H9 (cell line): ENCODE data around the gene OR2Z1. TPM values are rescaled to one million over a fixed set of nuclear protein-coding genes. Genes with fewer than 3 reads are reported as not detected.
"Not testable (repeated sequence)": the region's sequence is repeated elsewhere in the genome, so short reads cannot be mapped to it uniquely, and the experiment has no call there.

ENCODE experiments used
- DNase-seq: peaks from one replicate; pipeline ENCODE4 v3.0.0-alpha.2; 2017
- H2AFZ ChIP-seq: one replicate; pipeline ENCODE4 v1.6.1; 2013; ENCODE audit warnings: mild to moderate bottlenecking, low read length, control low read depth, moderate library complexity
- H2AK5ac ChIP-seq: 2 replicates; pipeline ENCODE4 v1.6.1; 2013; ENCODE audit warnings: low read length, control low read depth, mixed read lengths; ENCODE audit not compliant: insufficient read length
- H2BK120ac ChIP-seq: one replicate; pipeline ENCODE4 v1.6.1; 2013; ENCODE audit warnings: low read depth, mild to moderate bottlenecking, low read length, control low read depth, inconsistent platforms; ENCODE audit not compliant: poor library complexity, severe bottlenecking
- H2BK12ac ChIP-seq: 2 replicates; pipeline ENCODE4 v1.6.1; 2013; ENCODE audit warnings: low read length, control low read depth, mixed read lengths, low read depth; ENCODE audit not compliant: insufficient read length
- H2BK15ac ChIP-seq: 2 replicates; pipeline ENCODE4 v1.6.1; 2013; ENCODE audit warnings: low read depth, low read length, control low read depth
- H2BK20ac ChIP-seq: one replicate; pipeline ENCODE4 v1.6.1; 2013; ENCODE audit warnings: low read depth, mild to moderate bottlenecking, low read length, control low read depth, inconsistent platforms; ENCODE audit not compliant: poor library complexity, severe bottlenecking
- H2BK5ac ChIP-seq: 2 replicates; pipeline ENCODE4 v1.6.1; 2013; ENCODE audit warnings: low read length, control low read depth, mixed read lengths; ENCODE audit not compliant: insufficient read length
- H3K14ac ChIP-seq: 2 replicates; pipeline ENCODE4 v1.6.1; 2013; ENCODE audit warnings: low read length, control low read depth; ENCODE audit not compliant: insufficient read depth
- H3K18ac ChIP-seq: 2 replicates; pipeline ENCODE4 v1.6.1; 2013; ENCODE audit warnings: low read depth, mild to moderate bottlenecking, mixed read lengths, low read length, control low read depth; ENCODE audit not compliant: insufficient read length
- H3K23ac ChIP-seq: 2 replicates; pipeline ENCODE4 v1.6.1; 2013; ENCODE audit warnings: low read length, control low read depth, mixed read lengths, low read depth; ENCODE audit not compliant: insufficient read length
- H3K23me2 ChIP-seq: 2 replicates; pipeline ENCODE4 v1.6.1; 2013; ENCODE audit warnings: low read depth, mild to moderate bottlenecking, mixed read lengths, low read length, control low read depth; ENCODE audit not compliant: insufficient read length, poor library complexity, severe bottlenecking
- H3K27ac ChIP-seq: 2 replicates; pipeline ENCODE4 v1.5.1; 2013; ENCODE audit warnings: low read length, control low read depth, mixed read lengths, low read depth; ENCODE audit not compliant: insufficient read length
- H3K27me3 ChIP-seq: 2 replicates; pipeline ENCODE4 v1.6.1; 2013; ENCODE audit warnings: low read length, control low read depth, inconsistent platforms; ENCODE audit not compliant: insufficient read depth
- H3K4ac ChIP-seq: 2 replicates; pipeline ENCODE4 v1.6.1; 2013; ENCODE audit warnings: low read depth, mild to moderate bottlenecking, control low read depth, inconsistent platforms, low read length, moderate library complexity
- H3K4me1 ChIP-seq: 2 replicates; pipeline ENCODE4 v1.6.1; 2013; ENCODE audit warnings: low read length, control low read depth, inconsistent platforms; ENCODE audit not compliant: insufficient read depth
- H3K4me2 ChIP-seq: 2 replicates; pipeline ENCODE4 v1.6.1; 2013; ENCODE audit warnings: low read length, control low read depth, mixed read lengths; ENCODE audit not compliant: insufficient read length, insufficient read depth
- H3K56ac ChIP-seq: 2 replicates; pipeline ENCODE4 v1.6.1; 2013; ENCODE audit warnings: low read depth, mild to moderate bottlenecking, mixed read lengths, low read length, control low read depth; ENCODE audit not compliant: insufficient read length
- H3K79me1 ChIP-seq: 2 replicates; pipeline ENCODE4 v1.6.1; 2013; ENCODE audit warnings: low read depth, mild to moderate bottlenecking, moderate library complexity, low read length, control low read depth, inconsistent platforms; ENCODE audit not compliant: insufficient read depth, poor library complexity, severe bottlenecking
- H3K79me2 ChIP-seq: 2 replicates; pipeline ENCODE4 v1.6.1; 2013; ENCODE audit warnings: low read length, control low read depth, inconsistent platforms; ENCODE audit not compliant: insufficient read depth
- H3K9ac ChIP-seq: 2 replicates; pipeline ENCODE4 v1.6.1; 2013; ENCODE audit warnings: low read length, control low read depth, mixed read lengths; ENCODE audit not compliant: insufficient read length; ENCODE audit errors: extremely low read depth
- H3K9me3 ChIP-seq: one replicate; pipeline ENCODE4 v1.6.1; 2013; ENCODE audit warnings: low read depth, low read length, inconsistent platforms; ENCODE audit not compliant: control insufficient read depth
- H3T11ph ChIP-seq: one replicate; pipeline ENCODE4 v1.6.1; 2013; ENCODE audit warnings: mild to moderate bottlenecking, low read length, control low read depth, inconsistent platforms
- H4K20me1 ChIP-seq: one replicate; pipeline ENCODE4 v1.6.1; 2013; ENCODE audit not compliant: control insufficient read depth, insufficient read length, insufficient read depth
- H4K5ac ChIP-seq: 2 replicates; pipeline ENCODE4 v1.6.1; 2013; ENCODE audit warnings: low read depth, mild to moderate bottlenecking, mixed read lengths, low read length, control low read depth; ENCODE audit not compliant: insufficient read length
- H4K8ac ChIP-seq: replicated peaks from 2 replicates; pipeline ENCODE4 v1.6.1; 2013; ENCODE audit warnings: low read length, control low read depth, mixed read lengths, low read depth; ENCODE audit not compliant: insufficient read length
- H4K91ac ChIP-seq: 2 replicates; pipeline ENCODE4 v1.6.1; 2013; ENCODE audit warnings: low read depth, mild to moderate bottlenecking, moderate library complexity, mixed read lengths, low read length, control low read depth; ENCODE audit not compliant: insufficient read length
- H3K27ac Mint-ChIP-seq, 3 experiments: 2 replicates in 2 of 3; 3 replicates in 1 of 3; pipeline ENCODE4 v1.8.0; 2020 to 2021; ENCODE audit warnings: mixed read lengths in 3 of 3, mild to moderate bottlenecking in 1 of 3, moderate library complexity in 1 of 3
- H3K27me3 Mint-ChIP-seq: 2 replicates; pipeline ENCODE4 v1.8.0; 2021; ENCODE audit warnings: low read depth, mild to moderate bottlenecking, moderate library complexity, mixed read lengths
- H3K36me3 Mint-ChIP-seq, 3 experiments: 2 replicates in 2 of 3; 3 replicates in 1 of 3; pipeline ENCODE4 v1.8.0; 2020 to 2021; ENCODE audit warnings: low read depth in 3 of 3, mixed read lengths in 3 of 3; ENCODE audit not compliant: insufficient read depth in 1 of 3
- H3K4me1 Mint-ChIP-seq, 2 experiments: 2 replicates each; pipeline ENCODE4 v1.8.0; 2020; ENCODE audit warnings: mixed read lengths in 2 of 2
- H3K4me3 Mint-ChIP-seq, 2 experiments: 2 replicates in 1 of 2; 3 replicates in 1 of 2; pipeline ENCODE4 v1.8.0; 2020 to 2021; ENCODE audit warnings: mild to moderate bottlenecking in 2 of 2, mixed read lengths in 2 of 2, moderate library complexity in 1 of 2
- H3K9me3 Mint-ChIP-seq, 2 experiments: 2 replicates in 1 of 2; 3 replicates in 1 of 2; pipeline ENCODE4 v1.8.0; 2020; ENCODE audit warnings: mild to moderate bottlenecking in 2 of 2, mixed read lengths in 2 of 2, moderate library complexity in 1 of 2
- CTCF ChIP-seq: fragments of 200-600 bp; sonication (generic); conservative IDR thresholded peaks from 3 replicates; pipeline ENCODE4 v1.8.0; 2021; ENCODE audit warnings: antibody characterized with exemption, mild to moderate bottlenecking
- WGBS: extraction: QIAGEN DNeasy Blood & Tissue Kit; methylation state at CpG from one replicate; pipeline ENCODE4 v1.1.7; 2013; ENCODE audit warnings: missing lambda C conversion rate, low lambda C conversion rate, mixed read lengths; ENCODE audit not compliant: insufficient read length; ENCODE audit errors: extremely low coverage; 5-methylcytosine and 5-hydroxymethylcytosine counted together
- total RNA-seq: library from RNA; stranded (reverse); gene quantifications from 2 replicates; pipeline ENCODE4 v1.2.1, GENCODE V29; 2021

OR2Z1 gene
- total RNA-seq, 1 experiment from 2014 or later: not detected

DNA sequence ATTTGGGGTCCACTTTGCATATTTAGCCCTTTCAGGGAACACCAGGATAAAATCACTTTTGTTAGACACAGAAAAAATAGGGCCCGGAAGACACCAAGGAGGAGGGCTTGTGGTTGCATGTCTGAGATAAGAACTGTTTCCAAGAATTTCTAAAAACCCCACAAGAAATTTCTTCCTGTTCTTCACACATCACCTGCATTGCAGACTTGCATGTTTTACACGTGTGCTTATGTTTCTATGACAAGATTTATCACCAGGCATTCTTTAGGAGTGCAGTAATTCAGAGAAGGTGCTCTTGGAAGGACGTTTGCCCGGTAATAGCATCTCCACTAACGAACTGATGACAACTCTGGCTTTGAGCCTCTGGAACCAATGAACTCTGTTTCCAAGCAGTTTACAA is 15.7 kb upstream of the OR2Z1 start:
- H3K79me1 ChIP-seq: no peaks in the 10 kb centered on the region
- no peak overlapping the region for H3K4me3 Mint-ChIP-seq
- H2BK15ac ChIP-seq: no peak overlapping the region
- no peak overlapping the region for H2AK5ac ChIP-seq
- H3K27me3 Mint-ChIP-seq: peaks cover 8% of the 10 kb centered on the region
- no peaks in the 10 kb centered on the region for H3K79me2 ChIP-seq
- H3K27ac Mint-ChIP-seq: no peak overlapping the region
- H3K4me2 ChIP-seq: no peak overlapping the region
- peaks cover 12 to 59% of the 10 kb centered on the region in 2 experiments for H3K9me3 Mint-ChIP-seq
- H3K27ac ChIP-seq: no peak overlapping the region
- WGBS: no CpG with 5 or more reads among the region's 5 CpGs
- peaks cover 0 to 3% of the 10 kb centered on the region in 2 experiments; a peak in 2 of 4 replicates for H3K4me1 Mint-ChIP-seq
- no peaks in the 10 kb centered on the region for H3K4me1 ChIP-seq
- H3K9ac ChIP-seq: no peak overlapping the region
- no peak overlapping the region for H3T11ph ChIP-seq
- no peak overlapping the region for H3K23ac ChIP-seq
- no peaks in the 10 kb centered on the region for H3K27me3 ChIP-seq
- H2BK12ac ChIP-seq: no peak overlapping the region
- H4K5ac ChIP-seq: no peak overlapping the region
- no peaks in the 10 kb centered on the region for H3K23me2 ChIP-seq
- no peak for DNase-seq
- no peak overlapping the region for H3K18ac ChIP-seq
- no peak overlapping the region for H3K56ac ChIP-seq
- no peak overlapping the region for H4K91ac ChIP-seq
- H2AFZ ChIP-seq: no peak overlapping the region
- no peak for TF ChIP-seq CTCF
- H4K20me1 ChIP-seq: no peaks in the 10 kb centered on the region
- no peak overlapping the region for H2BK20ac ChIP-seq
- H3K14ac ChIP-seq: no peak overlapping the region
- peaks cover 5% of the 10 kb centered on the region for H3K9me3 ChIP-seq
- H3K4ac ChIP-seq: no peak overlapping the region
- no peak overlapping the region for H2BK120ac ChIP-seq
- no peak overlapping the region for H2BK5ac ChIP-seq
- H4K8ac ChIP-seq: no peak overlapping the region
- H3K36me3 Mint-ChIP-seq: no peaks in the 10 kb centered on the region

DNA sequence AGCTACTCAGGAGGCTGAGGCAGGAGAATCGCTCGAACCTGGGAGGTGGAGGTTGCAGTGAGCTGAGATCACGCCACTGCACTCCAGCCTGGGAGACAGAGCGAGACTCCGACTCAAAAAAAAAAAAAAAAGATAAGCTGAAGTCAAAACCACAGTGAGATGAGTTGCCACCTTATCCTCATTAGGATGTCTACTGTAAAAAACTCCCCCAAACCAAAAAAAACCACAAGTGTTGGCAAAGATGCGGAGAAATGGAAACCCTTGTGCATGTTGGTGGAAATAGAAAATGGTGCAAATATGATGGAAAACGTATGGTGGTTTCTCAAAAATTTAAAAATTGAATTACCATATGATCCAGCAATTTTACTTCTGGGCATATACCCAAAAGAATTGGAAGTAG is 11.1 kb upstream of the OR2Z1 start:
- no CpG with 5 or more reads among the region's 7 CpGs for WGBS
- H3K4me1 Mint-ChIP-seq, H2BK5ac ChIP-seq, H3K14ac ChIP-seq, H2AFZ ChIP-seq, H3K18ac ChIP-seq, H2AK5ac ChIP-seq, H2BK12ac ChIP-seq, H2BK15ac ChIP-seq, H3K27me3 Mint-ChIP-seq, H3K56ac ChIP-seq, H3K23me2 ChIP-seq, H2BK120ac ChIP-seq, H4K8ac ChIP-seq, H3K4me3 Mint-ChIP-seq, H3K79me2 ChIP-seq, H4K91ac ChIP-seq, H3K27ac ChIP-seq, H3T11ph ChIP-seq, H3K27me3 ChIP-seq, H3K27ac Mint-ChIP-seq, H3K9ac ChIP-seq, H2BK20ac ChIP-seq, H3K23ac ChIP-seq, H3K79me1 ChIP-seq, H4K20me1 ChIP-seq, H4K5ac ChIP-seq, H3K4ac ChIP-seq, H3K4me1 ChIP-seq, H3K4me2 ChIP-seq, DNase-seq: not testable (repeated sequence)
- H3K9me3 Mint-ChIP-seq: peaks cover 46 to 71% of the 10 kb centered on the region in 2 experiments
- peaks cover 2 to 15% (median 4%) of the 10 kb centered on the region in 3 experiments; a peak in 4 of 7 replicates for H3K36me3 Mint-ChIP-seq
- peaks cover 20% of the 10 kb centered on the region for H3K9me3 ChIP-seq
